ENCODE measurements around the gene CCDC167.
A peak's percentile ranks its signal among the peaks of the same experiment; 100 is the strongest.
"Not testable (repeated sequence)": the region's sequence is repeated elsewhere in the genome, so short reads cannot be mapped to it uniquely, and the experiment has no call there.

The CCDC167 gene

GRCh38 chr6:37507690-37508421 lies 8.2 kb upstream of the CCDC167 start:
- no peak for DNase-seq

DNA sequence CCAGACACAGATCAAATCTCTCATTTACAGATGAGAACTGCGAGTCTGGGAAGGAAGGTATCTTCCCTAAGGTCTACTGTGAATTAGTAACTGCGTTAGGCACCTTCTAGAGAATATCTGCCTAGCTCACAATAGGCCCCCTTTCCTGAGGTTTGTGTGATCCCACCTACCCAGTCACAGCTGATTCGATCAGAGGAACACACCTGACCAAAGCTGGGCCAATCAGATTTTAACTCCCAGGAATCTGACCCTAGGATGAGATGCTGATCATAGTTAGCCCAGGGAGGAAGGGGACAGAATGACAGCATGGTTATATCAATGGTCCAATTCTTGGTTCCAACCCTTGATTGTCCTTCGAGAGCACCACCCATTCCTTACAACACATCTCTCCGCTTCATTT lies 7.4 kb upstream of the CCDC167 start:
- DNase-seq, result no peak

DNA sequence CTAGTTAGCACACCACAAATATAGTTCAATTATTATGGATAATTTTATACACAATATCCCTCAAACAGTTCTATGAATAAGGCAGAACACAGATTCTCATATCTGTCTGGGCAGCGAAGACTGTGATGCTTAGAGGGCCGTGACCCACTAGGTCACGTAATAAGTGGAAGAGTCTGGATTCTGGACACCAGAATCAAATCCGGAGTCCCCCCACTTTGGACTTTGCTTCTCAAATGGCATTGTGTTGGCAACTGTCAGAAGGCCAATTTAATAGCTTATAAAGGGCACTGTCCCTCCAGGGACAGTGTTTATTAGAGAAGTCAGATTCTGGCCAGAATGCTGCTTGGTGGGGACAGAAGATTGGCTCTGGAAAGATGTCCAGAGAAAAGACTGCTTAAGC lies 6.8 kb upstream of the CCDC167 start:
- no peak for DNase-seq

DNA sequence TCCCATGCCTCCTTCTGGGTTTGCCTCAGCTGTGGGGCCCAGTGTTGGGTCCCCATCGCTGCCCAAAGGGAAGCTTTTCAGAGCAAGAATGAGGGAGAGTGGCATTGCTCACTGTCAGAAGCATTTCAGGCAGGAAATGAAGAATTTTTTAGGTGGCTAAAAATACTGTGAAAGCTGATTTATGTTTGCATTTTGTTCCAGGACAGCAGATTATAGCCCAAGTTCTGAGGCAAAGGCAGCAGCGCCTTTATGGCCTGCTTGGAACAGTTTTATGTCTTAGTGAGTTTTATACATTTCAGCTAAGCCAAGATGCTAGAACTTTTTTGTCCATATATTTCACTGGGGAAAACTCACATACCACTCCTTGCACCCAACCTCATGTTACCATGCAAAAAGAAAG lies 4.3 kb upstream of the CCDC167 start:
- DNase-seq, result no peak

DNA sequence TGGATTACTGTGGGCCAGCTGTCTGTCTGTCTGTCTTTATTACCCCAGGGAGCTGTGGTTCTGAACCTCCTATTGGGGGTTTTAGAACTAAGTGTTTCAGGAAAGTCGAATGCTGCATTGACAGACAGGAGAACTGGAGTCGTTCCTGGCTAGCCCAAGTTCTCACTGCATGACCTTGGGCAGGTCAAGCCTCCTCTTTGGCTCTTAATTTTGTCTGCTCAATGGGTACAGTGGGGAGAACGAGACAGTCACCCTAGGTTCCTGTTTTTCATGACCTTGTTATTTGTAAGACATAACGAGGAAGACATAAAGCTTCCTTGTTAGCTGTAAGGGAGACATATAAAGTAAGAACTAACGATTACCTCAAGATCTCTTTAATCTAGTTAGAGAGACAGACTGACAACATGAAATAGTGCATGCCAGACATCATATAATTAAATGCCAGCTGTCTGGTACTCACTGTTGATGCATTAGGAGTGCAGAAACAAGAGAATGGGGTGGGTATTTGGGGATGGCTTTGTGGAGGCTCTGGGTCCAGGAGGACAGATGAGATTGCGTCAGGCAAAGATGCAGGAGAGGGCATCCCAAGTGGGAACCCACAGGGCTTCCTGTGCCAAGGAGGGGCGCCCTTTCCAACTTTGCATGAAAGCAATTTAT lies 3.7 kb upstream of the CCDC167 start:
- no peak for DNase-seq

DNA sequence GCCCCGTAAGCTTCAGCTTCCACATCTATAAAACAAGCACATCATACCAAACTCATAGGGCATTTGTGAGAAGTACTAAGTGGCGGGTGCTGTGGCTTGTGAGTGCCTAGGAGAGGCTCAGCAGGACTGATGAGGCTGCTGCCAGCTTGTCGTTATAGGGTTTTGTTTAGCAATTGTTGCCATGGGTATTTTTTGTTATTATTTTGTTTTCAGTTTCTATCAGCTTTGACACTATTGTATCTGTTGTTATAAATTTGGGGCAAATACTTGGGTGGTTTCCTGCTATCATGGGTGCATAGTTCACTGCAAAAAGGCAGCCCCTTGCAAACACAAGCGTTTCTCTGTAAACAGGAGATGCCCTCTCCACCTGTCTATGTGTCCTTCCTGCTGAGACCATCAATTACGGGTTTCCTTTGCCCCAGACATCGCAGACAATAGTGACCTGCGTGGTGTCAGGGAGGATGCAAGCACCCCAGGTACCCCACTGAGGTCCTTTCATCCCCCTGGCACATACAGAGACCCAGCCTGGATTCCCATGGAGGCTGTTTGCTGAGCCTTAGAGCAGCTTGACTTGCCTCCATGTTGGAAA lies 3.1 kb upstream of the CCDC167 start:
- DNase-seq, result no peak

- DNase-seq, result no peak
Observed at GRCh38 chr6:37501632-37502491, 2.2 kb upstream of the CCDC167 start.

- DNase-seq, result not testable (repeated sequence)
Observed at GRCh38 chr6:37500904-37501303, 1.2 kb upstream of the CCDC167 start.

- DNase-seq, result no peak
Observed at GRCh38 chr6:37500294-37500608, 558 bp upstream of the CCDC167 start.

DNA sequence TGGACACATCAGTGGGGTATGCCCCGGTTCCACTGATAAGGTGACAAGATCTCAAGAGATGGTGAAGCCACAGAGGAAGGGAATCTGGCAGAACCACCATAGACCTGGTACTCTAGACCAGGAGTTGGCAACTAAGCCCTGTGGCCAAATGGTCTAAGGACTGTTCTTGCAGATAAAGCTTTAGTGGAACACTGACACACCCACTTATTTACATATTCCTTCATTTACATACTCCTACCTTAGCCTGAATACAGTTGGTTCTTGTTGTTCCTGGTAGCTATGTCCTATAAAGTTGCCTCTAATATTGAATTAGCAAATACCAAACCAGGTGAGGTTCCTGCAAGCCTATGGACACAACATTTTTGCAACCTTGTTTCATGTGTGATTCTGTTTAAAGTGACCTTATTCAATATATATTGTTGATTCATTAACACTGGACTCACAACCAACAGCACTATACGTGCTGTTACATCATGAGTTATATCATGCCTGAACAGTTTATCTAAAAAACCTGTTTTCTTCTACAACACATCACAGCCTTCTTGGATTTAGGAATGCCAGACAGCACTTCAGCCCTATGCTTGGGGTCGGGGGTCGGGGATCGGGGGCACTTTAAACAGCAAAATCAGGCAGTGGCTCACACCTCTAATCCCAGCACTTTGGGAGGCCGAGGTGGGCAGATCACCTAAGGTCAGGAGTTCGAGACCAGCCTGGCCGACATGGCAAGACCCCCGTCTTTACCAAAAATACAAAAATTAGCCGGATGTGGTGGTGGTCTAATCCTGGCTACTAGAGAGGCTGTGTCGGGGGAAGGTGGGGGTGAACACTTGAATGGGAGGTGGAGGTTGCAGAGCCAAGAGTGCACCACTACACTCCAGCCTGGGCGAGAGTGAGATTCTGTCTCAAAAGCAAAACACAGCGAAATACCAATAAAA lies 2.5 kb downstream of the CCDC167 start:
- DNase-seq, result no peak

DNA sequence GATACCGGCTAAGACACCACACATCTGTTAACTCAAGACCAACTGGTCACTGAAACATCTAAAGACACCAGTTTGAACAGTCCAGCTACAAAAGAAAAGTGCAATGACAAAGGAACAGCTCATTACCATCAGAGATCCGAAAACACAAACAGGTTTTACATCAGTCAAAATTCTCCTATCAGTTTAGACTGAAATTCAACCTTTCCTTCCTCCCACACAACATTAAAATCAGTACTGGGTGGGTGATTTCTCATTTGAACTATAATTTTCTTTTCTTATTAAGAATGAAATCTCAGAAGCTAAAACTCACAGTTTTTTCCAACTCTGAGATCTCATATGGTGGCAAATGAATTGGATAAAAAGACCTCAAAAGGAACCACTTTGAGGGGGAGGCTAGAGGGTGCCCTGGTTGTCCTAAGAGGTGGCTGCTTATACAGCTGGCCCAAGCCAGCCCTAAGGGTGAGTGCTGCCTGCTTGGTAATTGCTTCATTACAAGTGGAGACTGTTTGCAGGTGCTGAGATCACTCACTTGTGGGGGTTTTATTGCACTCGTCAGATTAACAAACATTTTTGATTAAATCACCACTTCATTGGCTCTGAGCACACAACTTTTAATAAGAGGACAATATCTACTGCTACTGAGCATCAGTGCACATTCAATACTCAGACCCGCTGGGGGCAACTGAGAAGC lies 4.3 kb downstream of the CCDC167 start:
- DNase-seq, result no peak

- DNase-seq, result no peak
Observed at GRCh38 chr6:37493661-37493995, 6.1 kb downstream of the CCDC167 start.

DNA sequence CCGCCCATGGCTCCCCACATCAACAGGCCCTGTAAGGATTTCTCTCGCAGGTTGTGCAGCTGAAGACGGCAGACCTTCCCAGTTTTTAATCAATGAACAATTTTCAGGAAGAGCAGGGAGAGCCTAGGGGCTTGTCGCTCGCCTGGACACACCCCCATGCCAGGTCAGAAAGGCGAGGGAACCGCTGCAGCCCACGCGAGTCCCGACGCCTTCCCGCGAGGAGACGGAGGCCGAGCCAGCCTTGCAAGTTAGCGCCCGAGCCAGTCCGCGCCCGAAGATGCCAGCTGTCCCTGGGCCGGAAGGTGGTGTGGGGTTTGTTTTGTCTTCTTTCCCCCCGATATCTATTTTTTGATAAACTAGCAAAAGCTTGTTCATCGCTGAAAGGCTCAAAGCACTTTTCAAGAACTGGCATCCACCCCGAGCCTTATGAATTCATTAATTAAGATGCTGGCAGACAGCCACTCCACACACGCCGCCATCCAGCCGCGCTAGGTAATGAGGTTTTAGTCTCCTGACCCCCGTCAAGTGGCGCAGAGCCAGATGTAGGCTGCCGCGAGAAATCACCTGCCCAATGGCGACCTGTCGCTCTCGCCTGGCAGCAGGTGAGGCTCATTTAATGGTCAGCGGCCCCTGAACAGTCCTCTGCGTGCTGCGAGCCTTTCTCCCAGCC lies 6.6 kb downstream of the CCDC167 start:
- peak in 1 of 14 donors; percentile 29 for DNase-seq

GRCh38 chr6:37492236-37492972 lies 7.3 kb downstream of the CCDC167 start:
- DNase-seq, result peak in 1 of 14 donors; percentile 26

DNA sequence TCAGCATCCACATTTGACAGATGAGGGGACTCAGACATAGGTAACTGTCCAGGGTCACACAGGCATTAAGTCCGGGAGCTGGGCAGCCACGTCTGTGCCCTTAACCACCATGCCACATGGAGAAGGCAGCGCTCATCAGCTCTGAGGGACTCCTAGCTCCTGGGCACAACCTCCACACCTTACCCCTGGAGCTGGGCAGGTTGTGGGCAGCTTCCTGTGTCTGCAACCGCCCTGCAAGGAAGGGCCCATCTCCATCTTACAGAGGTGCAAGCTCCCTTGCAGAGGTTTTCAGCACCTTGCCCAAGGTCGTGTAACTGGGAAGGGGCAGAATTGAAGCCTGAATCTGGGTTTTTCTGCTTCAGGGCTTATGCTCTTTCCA lies 7.9 kb downstream of the CCDC167 start:
- DNase-seq, result no peak

- peak in 3 of 14 donors; percentile 21 to 50 (median 22) for DNase-seq
Observed at GRCh38 chr6:37491171-37491829, 8.4 kb downstream of the CCDC167 start.

GRCh38 chr6:37490536-37491170 lies 9.0 kb downstream of the CCDC167 start:
- DNase-seq, result no peak

DNA sequence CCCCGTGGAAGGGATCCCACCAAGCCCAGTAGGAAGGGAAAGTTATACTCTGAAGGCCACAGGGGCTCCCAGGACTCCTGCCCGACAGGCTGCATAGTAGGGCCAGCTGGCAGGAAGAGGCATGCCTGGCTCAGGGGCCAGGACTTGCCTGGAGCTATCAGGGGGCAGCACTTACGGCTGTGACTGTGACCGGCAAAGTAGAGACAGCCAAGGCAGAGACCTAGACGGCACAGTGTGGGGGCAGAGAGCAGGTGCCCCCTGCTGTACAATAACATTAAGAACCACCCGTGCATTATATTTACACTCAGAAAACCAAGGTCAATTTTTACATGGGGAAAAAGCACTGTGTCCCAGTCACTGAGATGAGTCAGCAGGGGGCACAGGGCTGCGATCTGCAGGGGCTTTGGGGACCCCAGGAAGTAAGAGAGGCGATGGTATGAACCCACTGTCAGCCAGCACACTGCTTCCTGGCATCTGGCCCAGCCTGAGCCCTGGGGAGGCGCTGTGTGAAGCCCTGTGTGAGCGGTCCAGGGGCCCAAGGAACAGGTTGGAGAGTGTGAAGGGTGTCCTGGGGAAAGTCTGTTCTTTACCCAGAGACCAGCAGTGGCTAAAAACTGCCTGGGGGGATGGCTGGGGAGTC lies 9.9 kb downstream of the CCDC167 start:
- DNase-seq, result peak in 1 of 14 donors; percentile 13

DNA sequence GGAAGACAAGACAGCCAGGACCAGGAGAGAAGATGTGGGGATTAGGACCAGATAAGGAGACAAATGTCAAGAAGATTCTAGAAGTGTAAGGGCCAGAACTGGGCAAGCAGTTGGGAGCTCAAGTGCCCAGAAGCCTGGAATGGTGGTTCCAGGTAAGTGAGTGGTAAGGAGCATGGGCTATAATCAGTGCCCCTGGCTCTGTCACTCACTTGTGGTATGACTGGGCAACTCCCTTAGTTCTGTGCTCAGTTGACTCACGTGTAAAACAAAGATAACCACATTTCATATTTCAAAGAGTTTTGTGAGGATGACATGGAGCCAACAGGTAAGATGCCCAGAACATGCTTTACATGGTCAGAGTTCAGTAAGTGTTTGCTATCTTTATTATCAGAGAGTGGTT lies 11.2 kb downstream of the CCDC167 start:
- no peak for DNase-seq

All from C1 segment of cervical spinal cord (tissue), 14 donors.